HCT116 (cell line): ENCODE data around the gene SIDT1. TPM values are rescaled to one million over a fixed set of nuclear protein-coding genes. Genes with fewer than 3 reads are reported as not detected.

ENCODE experiments used
- ATAC-seq: fragments of 200-7000 bp; cut with Tn5 transposase; 2 replicates; pipeline ENCODE4 v1.9.1; 2020; ENCODE audit warnings: mild to moderate bottlenecking, moderate library complexity
- BruUV-seq: library from RNA; stranded (reverse); fragments of 400-500 nt; replicated peaks from 2 replicates; lab custom pipeline; 2021; lab: Mats Ljungman, UMichigan
- CTCF ChIA-PET: fragments of 300-600 bp; sonication (Branson Sonifier 250); formaldehyde crosslinking; loops from one replicate; lab custom pipeline; 2021; ENCODE audit warnings: antibody characterized with exemption; lab: Charles Lee
- POLR2A ChIA-PET: fragments of 300-600, 350-600 bp; sonication (Branson Sonifier 250); formaldehyde crosslinking; loops from one replicate; lab custom pipeline; 2021; ENCODE audit warnings: antibody characterized with exemption; lab: Charles Lee
- RAD21 ChIA-PET, 2 experiments: fragments of 300-600 bp; sonication (Branson Sonifier 250); formaldehyde crosslinking; loops; one replicate each; lab custom pipeline; 2023; ENCODE audit warnings: low total read pairs in 2 of 2; ENCODE audit not compliant: uncharacterized antibody in 2 of 2, unreplicated experiment in 2 of 2, low non-redundant PET in 1 of 2; lab: Charles Lee
- DNase-seq: peaks from one replicate; pipeline ENCODE4 v3.0.0-alpha.2; 2010; ENCODE audit warnings: low read depth, low spot score
- H2AFZ ChIP-seq: fragments of 200-600 bp; shearing (Covaris generic), sonication (generic); 2 replicates; pipeline ENCODE4 v1.6.1; 2017; ENCODE audit warnings: low read depth, mixed run types, mixed read lengths, antibody characterized with exemption, low read length; ENCODE audit not compliant: poor library complexity, severe bottlenecking
- H3K27ac ChIP-seq: 2 replicates; pipeline ENCODE4 v1.5.1; 2012; ENCODE audit warnings: low read depth, low read length
- H3K27me3 ChIP-seq: fragments of 200-600 bp; sonication (generic); 2 replicates; pipeline ENCODE4 v1.6.1; 2016; ENCODE audit warnings: mixed run types, low read length, mixed read lengths; ENCODE audit not compliant: insufficient read depth
- H3K36me3 ChIP-seq, 2 experiments: fragments of 200-500 bp in 1 of 2; fragments of 200-600 bp in 1 of 2; sonication (Bioruptor generic) in 1 of 2; sonication (generic) in 1 of 2; 2 replicates each; pipeline versions ENCODE4 v1.5.1 to v1.6.1; 2014 to 2016; ENCODE audit warnings: low read length in 2 of 2, inconsistent platforms in 1 of 2, mixed read lengths in 1 of 2, mixed run types in 1 of 2; ENCODE audit not compliant: insufficient read depth in 2 of 2, control insufficient read depth in 1 of 2
- H3K4me1 ChIP-seq, 2 experiments: fragments of 200-600 bp in 1 of 2; sonication (generic) in 1 of 2; 2 replicates each; pipeline versions ENCODE4 v1.5.1 to v1.6.1; 2012 to 2017; ENCODE audit warnings: low read length in 2 of 2, inconsistent platforms in 1 of 2, mild to moderate bottlenecking in 1 of 2, mixed read lengths in 1 of 2, mixed run types in 1 of 2, moderate library complexity in 1 of 2; ENCODE audit not compliant: insufficient read depth in 2 of 2, control insufficient read depth in 1 of 2
- H3K4me2 ChIP-seq: fragments of 200-600 bp; sonication (generic); 2 replicates; pipeline ENCODE4 v1.6.1; 2017; ENCODE audit warnings: mixed run types, low read length, mixed read lengths
- H3K4me3 ChIP-seq, 2 experiments: fragments of 200-600 bp in 1 of 2; sonication (generic) in 1 of 2; replicated peaks in 1 of 2; 2 replicates each; pipeline ENCODE4 v1.5.1; 2011 to 2016; ENCODE audit warnings: low read length in 2 of 2, control low read depth in 1 of 2, low read depth in 1 of 2, mild to moderate bottlenecking in 1 of 2, mixed read lengths in 1 of 2, mixed run types in 1 of 2
- H3K79me2 ChIP-seq: fragments of 200-600 bp; sonication (generic); 2 replicates; pipeline ENCODE4 v1.6.1; 2017; ENCODE audit warnings: mild to moderate bottlenecking, mixed run types, low read length, moderate library complexity, mixed read lengths; ENCODE audit not compliant: insufficient read depth
- H3K9ac ChIP-seq: fragments of 200-600 bp; sonication (generic); 2 replicates; pipeline ENCODE4 v1.6.1; 2016; ENCODE audit warnings: low read length, mixed read lengths
- H3K9me2 ChIP-seq: fragments of 200-600 bp; sonication (generic), shearing (Covaris generic); 2 replicates; pipeline ENCODE4 v1.6.1; 2017; ENCODE audit warnings: mixed run types, mild to moderate bottlenecking, moderate library complexity; ENCODE audit not compliant: insufficient read depth
- H3K9me3 ChIP-seq, 2 experiments: fragments of 200-500 bp in 1 of 2; fragments of 200-600 bp in 1 of 2; sonication (Bioruptor generic) in 1 of 2; sonication (generic) in 1 of 2; 2 replicates each; pipeline ENCODE4 v1.6.1; 2014 to 2017; ENCODE audit warnings: low read length in 2 of 2, mixed read lengths in 2 of 2, inconsistent platforms in 1 of 2, low read depth in 1 of 2, mild to moderate bottlenecking in 1 of 2, mixed run types in 1 of 2, moderate library complexity in 1 of 2; ENCODE audit not compliant: control insufficient read depth in 1 of 2, insufficient read depth in 1 of 2
- H4K20me1 ChIP-seq: fragments of 200-600 bp; sonication (generic), shearing (Covaris generic); 2 replicates; pipeline ENCODE4 v1.6.1; 2017; ENCODE audit warnings: mixed run types, mild to moderate bottlenecking, moderate library complexity; ENCODE audit not compliant: insufficient read depth
- CBX3 ChIP-seq: IDR thresholded peaks from 2 replicates; pipeline ENCODE4 v1.6.1; 2012; ENCODE audit warnings: low read depth
- CTCF ChIP-seq, 3 experiments: fragments of 200-600 bp in 1 of 3; sonication (generic) in 1 of 3; IDR thresholded peaks in 2 of 3; conservative IDR thresholded peaks in 1 of 3; 2 replicates each; pipeline ENCODE4 v1.5.1; 2012 to 2017; ENCODE audit warnings: low read depth in 2 of 3, low read length in 2 of 3, antibody characterized with exemption in 1 of 3, borderline replicate concordance in 1 of 3, control low read depth in 1 of 3, mild to moderate bottlenecking in 1 of 3, mixed read lengths in 1 of 3, mixed run types in 1 of 3, moderate library complexity in 1 of 3; ENCODE audit not compliant: insufficient read depth in 1 of 3
- EGR1 ChIP-seq: IDR thresholded peaks from 2 replicates; pipeline ENCODE4 v1.6.1; 2012; ENCODE audit warnings: low read depth
- EZH2phosphoT487 ChIP-seq: fragments of 200-600 bp; IDR thresholded peaks from 2 replicates; pipeline ENCODE4 v1.6.1; 2018; ENCODE audit warnings: antibody characterized with exemption, borderline replicate concordance
- JUND ChIP-seq: IDR thresholded peaks from 2 replicates; pipeline ENCODE4 v1.6.1; 2012
- MAX ChIP-seq: IDR thresholded peaks from 2 replicates; pipeline ENCODE4 v1.6.1; 2012
- POLR2AphosphoS5 ChIP-seq: IDR thresholded peaks from 2 replicates; pipeline ENCODE4 v1.6.1; 2011; ENCODE audit warnings: mild to moderate bottlenecking, low read depth, low read length, moderate library complexity
- RAD21 ChIP-seq: IDR thresholded peaks from 2 replicates; pipeline ENCODE4 v1.6.1; 2012; ENCODE audit warnings: low read depth, mild to moderate bottlenecking
- REST ChIP-seq: IDR thresholded peaks from 2 replicates; pipeline ENCODE4 v1.6.1; 2012; ENCODE audit warnings: low read depth
- ZFX ChIP-seq: fragments of 450-650 bp; IDR thresholded peaks from 2 replicates; pipeline ENCODE4 v1.6.1; 2017
- ZNF274 ChIP-seq: fragments of 200-500 bp; sonication (Bioruptor generic); IDR thresholded peaks from 2 replicates; pipeline ENCODE4 v1.6.1; 2014; ENCODE audit warnings: mild to moderate bottlenecking, low read depth, low read length, inconsistent platforms
- intact Hi-C: fragments of 100-400 bp; cut with micrococcal nuclease; formaldehyde crosslinking; loops from 2 replicates; pipeline ENCODE4 v1.10.0; 2022
- total RNA-seq: library from RNA; stranded (reverse); gene quantifications from one replicate; pipeline ENCODE4 v1.2.1, GENCODE V29; 2021; ENCODE audit not compliant: unreplicated experiment

SIDT1 gene
- total RNA-seq, 1 experiment from 2014 or later = not detected

GRCh38 chr3:113498221-113499005, 33.9 kb upstream of the SIDT1 start (continued):
- TF ChIP-seq EZH2phosphoT487 = no peak

- Histone ChIP-seq H3K27ac (no peak overlapping the region), H3K4me3 (no peak overlapping the region), H3K9me3 (no peaks in the 10 kb centered on the region), H3K36me3 (peaks cover 4 to 8% of the 10 kb centered on the region in 2 experiments; a peak in 3 of 4 replicates)
- CTCF ChIA-PET = interaction anchor here (1.1 to 4.5 kb wide), 2 partner anchors 58 to 79 kb away, joined by 4 to 30 read pairs; no protein-coding TSS in a partner anchor
- TF ChIP-seq CTCF (IDR thresholded peaks at IDR 0.05 in 2 of 3, conservative IDR thresholded peaks at IDR 0.05 in 1 of 3; ENCODE audit: borderline replicate concordance in 1 of 3, insufficient read depth in 1 of 3, low read depth in 2 of 3, low read length in 2 of 3) = no peak
- no peak for TF ChIP-seq EGR1
- no peak for TF ChIP-seq JUND
- no peak for TF ChIP-seq CBX3
- TF ChIP-seq MAX = no peak
- TF ChIP-seq RAD21 = no peak
- no peak for TF ChIP-seq POLR2AphosphoS5
- no peak for TF ChIP-seq ZFX
- TF ChIP-seq REST = no peak
- TF ChIP-seq ZNF274 = no peak
- TF ChIP-seq, all 23 proteins: peak for 0
- Histone ChIP-seq H3K4me2 (no peak overlapping the region), H3K27me3 (no peaks in the 10 kb centered on the region), H3K9ac (no peak overlapping the region), H2AFZ (no peak overlapping the region), H3K9me2 (no peaks in the 10 kb centered on the region), H3K4me1 (no peaks in the 10 kb centered on the region), H3K79me2 (no peaks in the 10 kb centered on the region), H4K20me1 (no peaks in the 10 kb centered on the region)
- POLR2A ChIA-PET = interaction anchor here (0.8 kb wide), 1 partner anchor 16 kb away, joined by 3 read pairs; the partner anchor contains the start of gene SPICE1
- ATAC-seq (no peak), DNase-seq (no peak)
- no TSS peak for BruUV-seq
- intact Hi-C loops = loop anchor here (10.0 kb wide), 1 partner anchor 416 kb away; no protein-coding TSS in a partner anchor
- RAD21 ChIA-PET = no interaction called here
Measured at GRCh38 chr3:113499081-113499480, 33.3 kb upstream of the SIDT1 start.
